Measurements from ENCODE around the gene SSUH2.

The SSUH2 gene

DNA sequence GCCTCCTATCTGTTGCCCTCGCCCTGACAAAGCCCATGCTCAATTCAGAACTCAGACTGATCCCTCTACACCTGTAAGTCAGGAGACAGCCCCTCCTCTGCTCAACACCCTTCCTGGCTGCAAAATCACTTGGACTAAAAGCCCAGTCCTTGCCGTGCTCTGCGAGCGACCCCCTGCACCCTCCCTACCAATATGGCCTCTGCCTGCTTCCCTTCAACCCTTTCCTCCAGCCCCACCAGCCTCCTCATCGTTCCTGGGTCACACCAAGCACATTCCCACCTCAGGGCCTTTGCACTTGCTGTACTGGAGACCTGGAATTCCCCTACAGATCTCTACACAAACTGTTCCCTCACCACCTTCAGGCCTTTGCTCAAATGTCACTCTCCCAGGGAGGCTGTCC is 5.2 kb upstream of the SSUH2 start:
- TF ChIP-seq, protein P1, sequence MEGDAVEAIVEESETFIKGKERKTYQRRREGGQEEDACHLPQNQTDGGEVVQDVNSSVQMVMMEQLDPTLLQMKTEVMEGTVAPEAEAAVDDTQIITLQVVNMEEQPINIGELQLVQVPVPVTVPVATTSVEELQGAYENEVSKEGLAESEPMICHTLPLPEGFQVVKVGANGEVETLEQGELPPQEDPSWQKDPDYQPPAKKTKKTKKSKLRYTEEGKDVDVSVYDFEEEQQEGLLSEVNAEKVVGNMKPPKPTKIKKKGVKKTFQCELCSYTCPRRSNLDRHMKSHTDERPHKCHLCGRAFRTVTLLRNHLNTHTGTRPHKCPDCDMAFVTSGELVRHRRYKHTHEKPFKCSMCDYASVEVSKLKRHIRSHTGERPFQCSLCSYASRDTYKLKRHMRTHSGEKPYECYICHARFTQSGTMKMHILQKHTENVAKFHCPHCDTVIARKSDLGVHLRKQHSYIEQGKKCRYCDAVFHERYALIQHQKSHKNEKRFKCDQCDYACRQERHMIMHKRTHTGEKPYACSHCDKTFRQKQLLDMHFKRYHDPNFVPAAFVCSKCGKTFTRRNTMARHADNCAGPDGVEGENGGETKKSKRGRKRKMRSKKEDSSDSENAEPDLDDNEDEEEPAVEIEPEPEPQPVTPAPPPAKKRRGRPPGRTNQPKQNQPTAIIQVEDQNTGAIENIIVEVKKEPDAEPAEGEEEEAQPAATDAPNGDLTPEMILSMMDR (IDR thresholded peaks at IDR 0.05), result no peak

DNA sequence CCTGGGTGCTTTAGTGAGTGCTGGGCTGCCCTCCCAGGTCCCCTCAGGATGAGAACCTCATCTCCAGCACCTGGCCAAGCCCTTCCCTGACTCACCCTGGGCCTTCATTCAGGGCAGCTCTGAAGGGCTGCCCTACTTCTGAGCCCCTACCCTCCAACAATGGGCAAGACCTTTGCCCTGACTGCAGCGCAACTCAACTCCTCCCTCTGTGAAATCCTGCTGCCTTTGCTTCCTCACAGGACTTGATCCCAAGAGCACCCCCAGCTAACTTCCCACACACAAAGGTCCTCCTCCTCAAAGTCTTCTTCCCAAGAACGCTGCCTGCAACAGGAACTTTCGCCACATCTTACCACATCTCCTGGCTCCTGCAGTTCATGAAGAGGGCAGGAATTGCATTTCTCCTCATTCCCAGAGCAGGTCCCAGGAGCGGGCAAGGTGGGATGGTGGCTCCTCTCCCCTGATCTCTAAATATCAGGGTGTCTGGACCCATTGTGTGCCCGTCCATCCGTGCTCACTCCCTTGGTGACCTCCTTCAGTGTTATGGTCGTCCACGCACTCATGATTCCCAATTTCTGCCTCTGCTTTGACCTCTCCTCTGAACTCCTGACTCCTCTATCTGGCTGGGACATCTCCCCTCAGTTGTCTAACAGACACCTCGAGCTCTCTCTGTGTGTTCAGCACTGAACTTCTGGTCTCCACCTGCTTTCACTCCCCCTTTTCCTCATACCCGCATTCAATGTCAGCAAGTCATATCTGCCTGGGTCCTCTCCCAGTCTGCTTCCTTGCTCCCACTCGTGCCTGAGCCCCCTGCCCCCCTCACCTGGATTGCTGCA is 4.5 kb upstream of the SSUH2 start:
- TF ChIP-seq, protein P1 (IDR thresholded peaks at IDR 0.05), result no peak

DNA sequence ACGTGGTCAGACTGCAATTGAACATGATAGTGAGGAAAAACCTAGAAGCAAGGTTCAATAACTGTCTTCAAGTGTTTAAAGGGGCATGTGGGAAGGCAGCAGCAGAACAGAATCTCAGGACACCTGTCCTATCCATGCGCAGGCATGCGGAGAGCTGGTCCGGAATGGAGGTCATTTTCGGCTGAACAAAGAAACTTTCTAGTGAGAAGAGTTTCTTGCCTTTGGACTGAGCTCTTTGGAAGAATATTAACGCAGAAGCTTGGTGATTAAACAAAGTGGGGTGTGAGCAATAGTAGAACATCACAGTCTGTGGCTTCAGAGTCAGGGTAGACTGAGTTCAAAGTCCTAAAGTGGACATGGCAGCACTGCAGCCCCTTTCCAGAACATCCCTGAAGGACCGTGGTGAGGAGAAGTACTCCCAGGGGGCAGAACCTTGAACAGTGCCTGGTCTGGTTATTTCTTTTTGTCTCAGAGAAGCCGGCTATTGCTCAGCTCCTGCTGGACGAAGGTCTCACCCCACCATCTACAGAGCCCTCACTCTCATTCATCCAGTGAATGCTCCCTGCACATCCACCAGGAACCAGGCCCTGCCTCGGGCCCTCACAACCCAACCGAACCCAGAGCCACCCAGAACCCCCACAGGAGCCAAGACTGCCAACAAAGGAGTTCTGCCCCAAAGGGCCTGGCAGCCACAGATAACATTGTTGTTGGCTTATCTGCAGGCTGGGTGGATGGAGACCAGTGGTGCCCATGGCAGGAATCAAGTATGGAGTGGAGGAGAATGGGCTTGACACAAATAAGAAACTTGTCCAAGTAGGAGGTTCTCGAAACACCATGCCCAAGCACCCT is 2.8 kb upstream of the SSUH2 start:
- TF ChIP-seq, protein P1 (IDR thresholded peaks at IDR 0.05), result no peak

DNA sequence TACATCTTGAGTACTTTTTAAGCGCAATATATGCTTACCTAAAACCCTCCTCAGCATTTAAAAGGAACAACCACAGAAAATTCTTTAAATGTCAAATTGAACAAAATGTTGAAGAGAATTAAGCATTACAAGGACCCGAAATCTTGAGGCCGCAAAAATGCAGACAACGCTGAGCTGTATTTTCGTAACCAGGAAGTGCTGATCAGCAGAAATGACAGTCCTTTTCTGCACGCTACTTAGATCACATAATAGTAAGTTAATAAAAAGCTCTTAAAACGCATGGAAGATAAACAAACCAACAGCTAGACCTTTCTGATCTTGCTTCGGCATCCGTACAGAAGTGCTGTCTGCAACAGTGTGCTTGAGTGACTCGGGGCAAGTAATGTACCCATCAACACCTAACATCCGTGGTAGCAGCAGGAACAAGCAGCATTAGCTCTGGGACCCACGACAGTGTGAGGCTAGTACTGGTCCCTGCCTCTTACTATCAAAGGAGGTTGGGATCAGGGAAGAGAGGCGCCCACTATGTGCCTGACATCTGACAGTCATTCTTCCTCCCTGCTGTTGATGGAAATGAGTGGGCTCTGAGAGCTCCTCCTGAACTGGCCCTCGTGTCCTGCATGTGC is 1.8 kb upstream of the SSUH2 start:
- TF ChIP-seq, protein P1 (IDR thresholded peaks at IDR 0.05), result no peak

DNA sequence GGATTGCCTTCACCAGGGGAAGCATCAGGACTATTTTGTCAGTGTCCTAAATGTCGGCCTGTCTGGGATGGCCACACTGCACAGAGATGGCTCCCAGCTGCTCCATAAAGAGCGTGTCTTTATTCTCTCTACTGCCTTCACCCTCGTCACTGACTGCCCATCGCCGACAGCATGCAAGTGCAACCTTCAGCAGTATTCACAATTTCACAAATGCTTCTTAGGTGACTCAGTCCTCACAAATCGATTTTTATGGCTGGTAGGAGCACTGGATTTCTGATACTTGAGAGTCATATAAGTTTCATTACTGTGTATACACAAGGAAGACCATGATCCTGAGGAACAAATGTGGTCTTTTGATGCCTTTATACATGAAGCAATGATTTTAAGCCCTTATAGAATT is 1.1 kb upstream of the SSUH2 start:
- TF ChIP-seq, protein P1 (IDR thresholded peaks at IDR 0.05), result no peak

DNA sequence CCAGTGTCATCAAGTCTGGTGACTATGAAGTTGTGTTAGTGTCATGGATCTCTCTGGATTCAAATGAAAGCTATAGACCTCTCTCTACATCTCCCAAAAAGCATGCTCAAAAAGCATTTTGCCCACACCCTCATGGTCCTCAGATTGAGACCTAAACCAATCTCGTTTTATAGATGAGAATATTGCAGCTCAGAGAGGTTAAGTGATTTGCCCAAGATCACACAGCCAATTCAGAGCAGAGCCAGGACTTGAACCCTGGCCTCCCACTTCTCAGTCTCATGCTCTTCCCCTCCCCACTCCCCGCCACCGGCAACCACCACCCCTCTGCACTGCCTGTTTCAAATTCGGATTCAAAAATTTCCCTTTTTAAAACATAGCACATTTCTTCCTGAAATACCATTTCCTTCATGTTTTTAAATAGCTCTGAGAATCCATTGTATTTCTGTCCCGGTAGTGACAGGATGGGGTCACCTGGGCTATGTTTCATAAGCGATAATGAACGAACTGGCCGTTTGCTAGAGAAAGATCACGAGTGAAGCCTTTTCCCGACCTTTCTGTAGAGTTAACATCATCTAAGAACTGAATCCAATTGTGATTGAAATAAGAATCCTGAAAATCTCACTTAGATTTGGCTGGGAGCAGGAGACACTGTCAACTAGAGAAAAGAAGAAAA is 769 bp downstream of the SSUH2 start:
- TF ChIP-seq, protein P1 (IDR thresholded peaks at IDR 0.05), result no peak

DNA sequence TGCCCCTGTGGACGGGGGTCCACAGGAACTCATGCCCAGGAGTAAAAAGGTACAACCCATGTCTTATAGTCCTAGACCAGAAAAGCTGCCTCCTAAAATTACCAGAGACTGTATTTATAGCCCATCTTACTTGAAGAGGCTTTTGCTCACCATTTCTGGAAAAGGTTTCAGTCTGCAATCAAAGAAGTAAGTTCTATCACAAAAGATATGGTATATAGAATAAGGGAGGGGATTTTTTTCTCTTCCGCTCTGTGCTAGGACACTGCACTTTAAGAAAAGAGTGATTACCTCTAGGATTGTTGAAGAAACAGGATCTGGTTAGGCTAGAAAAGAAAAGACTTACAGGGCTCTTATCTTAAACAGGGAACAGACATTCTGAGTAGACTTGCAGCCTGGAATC is 2.6 kb downstream of the SSUH2 start:
- TF ChIP-seq, protein P1 (IDR thresholded peaks at IDR 0.05), result no peak

Data from LNCAP (cell line).